Activated gamma-delta T cell treated with anti-CD3 and anti-CD28 coated beads, Interleukin-2, amount 50 U/mL, for 16 hours (primary cell): ENCODE measurements around the gene RNF20.
"Not testable (repeated sequence)": the region's sequence is repeated elsewhere in the genome, so short reads cannot be mapped to it uniquely, and the experiment has no call there.

Experiments
- DNase-seq: peaks from one replicate; pipeline ENCODE4 v3.0.0-alpha.2; 2020; ENCODE audit warnings: low read depth

Gene RNF20

DNA sequence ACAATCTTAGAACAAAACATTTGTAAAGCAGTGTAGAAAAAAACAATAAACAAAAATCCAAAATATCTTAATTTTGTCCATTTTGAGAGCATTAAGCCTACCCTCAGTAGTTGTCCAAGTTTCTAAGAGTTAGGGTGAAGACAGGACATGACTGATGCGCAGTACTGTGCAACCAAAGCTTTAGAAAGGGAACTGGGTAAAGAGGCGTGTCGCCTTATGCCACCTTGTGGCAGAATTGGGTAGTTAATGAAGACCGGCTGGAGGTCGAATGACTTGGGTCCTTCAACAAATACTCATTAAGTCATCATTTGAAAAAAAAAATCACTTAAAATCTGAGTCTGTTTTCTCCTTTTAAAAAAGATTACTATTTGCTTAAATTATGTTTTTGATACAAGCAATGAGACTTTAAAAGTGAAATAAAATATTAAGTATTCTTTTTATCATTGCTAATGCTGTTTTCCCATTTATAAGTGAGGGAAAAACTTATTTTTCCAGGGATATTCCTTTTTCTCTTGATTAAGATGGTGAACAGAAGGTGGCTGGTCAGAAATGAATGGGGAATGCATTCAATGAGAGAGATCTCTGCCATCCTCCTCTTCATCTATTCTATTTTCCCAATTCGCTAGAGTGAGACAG is 3.5 kb upstream of the RNF20 start:
- DNase-seq, result peak; percentile 49

DNA sequence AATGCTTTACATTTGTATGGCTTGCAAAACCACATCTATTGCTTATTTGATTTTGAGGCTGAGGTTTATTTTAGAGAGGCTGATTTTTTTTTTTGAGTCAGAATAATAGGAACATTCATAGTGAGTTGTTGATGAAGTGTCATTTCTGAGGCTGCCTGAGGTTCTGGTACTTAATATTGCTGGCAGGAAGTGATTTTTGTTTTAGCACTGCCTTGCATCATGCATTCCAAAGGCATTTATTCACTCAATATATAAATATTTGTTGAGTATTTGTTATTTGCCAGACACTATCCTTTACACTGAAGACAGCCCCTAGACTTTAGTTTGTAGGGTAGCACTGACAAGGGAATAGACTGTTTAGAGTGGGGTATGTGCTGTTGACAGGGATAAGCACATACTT is 2.7 kb downstream of the RNF20 start:
- no peak for DNase-seq

DNA sequence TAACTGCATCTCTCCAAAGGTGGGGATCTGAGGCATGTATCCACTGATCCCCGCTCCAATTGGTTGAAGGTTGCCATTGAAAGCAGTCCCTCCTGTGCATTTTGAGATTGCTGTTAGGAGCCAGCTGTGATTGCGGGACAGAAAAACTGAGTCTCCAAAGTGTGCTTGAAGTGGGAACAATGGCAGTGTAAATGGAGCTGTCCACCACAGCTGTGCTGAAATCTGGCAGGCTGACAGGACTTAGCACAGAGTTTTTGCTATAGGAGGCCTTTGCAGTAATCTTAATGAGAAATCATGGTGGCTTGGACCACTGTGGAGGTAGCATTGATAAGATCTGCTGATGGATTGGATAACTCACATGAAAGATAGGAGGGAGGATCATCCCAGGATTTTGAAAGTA is 3.3 kb downstream of the RNF20 start:
- no peak for DNase-seq

DNA sequence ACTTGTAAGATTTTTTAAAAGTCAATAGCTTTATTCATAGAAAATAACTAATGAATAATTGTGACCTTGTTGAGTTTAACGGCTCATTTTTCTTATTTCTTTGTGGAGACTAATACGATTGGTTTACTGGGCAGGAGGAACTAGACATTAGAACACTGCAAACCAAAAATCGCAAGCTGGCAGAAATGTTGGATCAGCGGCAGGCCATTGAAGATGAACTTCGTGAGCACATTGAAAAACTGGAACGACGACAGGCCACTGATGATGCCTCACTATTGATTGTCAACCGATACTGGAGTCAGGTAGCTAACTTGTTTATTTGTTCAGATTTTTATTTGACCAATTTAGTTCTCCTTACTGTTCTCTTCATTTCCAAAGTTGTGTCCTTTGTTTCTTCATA is 6.4 kb downstream of the RNF20 start:
- no peak for DNase-seq

DNA sequence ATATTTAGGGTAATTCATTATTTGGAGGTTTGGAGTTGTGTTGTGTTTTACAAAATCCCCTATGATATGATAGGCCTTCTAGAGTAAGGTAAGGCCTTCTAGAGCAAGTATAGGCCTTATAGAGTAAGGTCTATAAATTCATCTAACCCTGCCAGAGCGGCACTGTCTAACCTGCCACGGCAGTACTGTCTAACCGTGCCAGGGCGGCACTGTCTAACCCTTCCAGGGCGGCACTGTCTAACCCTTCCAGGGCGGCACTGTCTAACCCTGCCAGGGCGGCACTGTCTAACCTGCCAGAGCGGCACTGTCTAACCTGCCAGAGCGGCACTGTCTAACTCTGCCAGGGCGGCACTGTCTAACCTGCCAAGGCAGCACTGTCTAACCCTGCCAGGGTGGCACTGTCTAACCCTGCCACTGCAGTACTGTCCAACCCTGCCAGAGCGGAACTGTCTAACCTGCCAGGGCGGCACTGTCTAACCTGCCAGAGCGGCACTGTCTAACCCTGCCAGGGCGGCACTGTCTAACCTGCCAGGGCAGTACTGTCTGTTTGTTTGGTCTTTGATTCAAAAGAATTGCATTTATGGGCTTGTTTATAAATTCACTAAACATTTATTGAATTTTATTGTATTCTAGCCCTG is 9.6 kb downstream of the RNF20 start:
- DNase-seq, result no peak

DNA sequence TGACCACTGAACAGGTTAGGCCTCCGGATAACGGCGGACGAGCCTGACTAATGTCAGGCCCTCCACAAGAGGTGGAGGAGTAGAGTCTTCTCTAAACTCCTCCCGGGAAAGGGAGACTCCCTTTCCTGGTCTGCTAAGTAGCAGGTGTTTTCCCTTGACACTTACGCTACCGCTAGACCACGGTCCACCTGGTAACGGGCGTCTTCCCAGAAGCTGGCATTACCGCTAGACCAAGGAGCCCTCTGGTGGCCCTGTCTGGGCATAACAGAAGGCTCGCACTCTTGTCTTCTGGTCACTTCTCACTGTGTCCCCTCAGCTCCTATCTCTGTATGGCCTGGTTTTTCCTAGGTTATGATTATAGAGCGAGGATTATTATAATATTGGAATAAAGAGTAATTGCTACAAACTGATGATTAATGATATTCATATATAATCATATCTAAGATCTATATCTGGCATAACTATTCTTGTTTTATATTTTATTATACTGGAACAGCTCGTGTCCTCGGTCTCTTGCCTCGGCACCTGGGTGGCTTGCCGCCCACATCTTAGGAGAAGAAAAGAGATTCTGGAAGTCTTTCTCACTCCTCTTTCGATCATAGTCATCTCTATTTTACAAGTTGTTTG is 15.9 kb downstream of the RNF20 start:
- not testable (repeated sequence) for DNase-seq

DNA sequence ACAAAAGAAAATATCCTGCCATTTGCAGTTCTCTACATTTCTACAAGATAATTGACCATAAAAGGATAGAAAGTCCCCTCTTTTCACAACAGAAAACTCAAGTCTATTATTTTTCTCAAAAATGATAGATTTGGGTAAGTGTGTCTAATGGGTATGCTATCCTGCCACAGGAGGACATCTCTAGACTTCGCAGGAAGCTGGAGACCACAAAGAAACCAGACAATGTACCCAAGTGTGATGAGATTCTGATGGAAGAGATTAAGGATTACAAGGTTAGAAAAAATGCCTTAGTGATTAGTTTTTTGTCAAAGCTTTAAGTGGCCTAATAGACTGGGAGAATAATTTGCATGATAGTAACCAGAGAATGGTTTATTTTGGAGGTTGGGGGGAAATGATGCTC is 28.1 kb downstream of the RNF20 start:
- no peak for DNase-seq

DNA sequence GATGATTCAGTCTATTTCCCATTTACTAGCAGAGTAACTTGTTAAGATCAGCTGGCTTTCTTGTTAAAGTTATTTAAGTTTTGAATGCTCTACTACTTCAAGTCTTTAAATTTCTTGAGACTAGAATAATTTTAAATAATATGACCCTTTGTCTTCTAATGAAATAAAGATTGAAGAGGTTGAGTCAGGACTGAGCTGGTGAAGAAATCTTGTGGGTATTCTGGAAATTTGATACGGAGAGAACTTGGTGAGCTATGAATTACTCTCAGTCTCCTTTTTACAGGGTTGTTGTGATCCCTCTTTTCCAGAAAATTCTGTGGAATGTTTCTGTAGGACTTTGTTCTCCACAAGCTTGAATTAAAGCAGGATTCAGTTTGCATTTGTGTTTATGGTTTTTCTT is 29.3 kb downstream of the RNF20 start:
- no peak for DNase-seq

DNA sequence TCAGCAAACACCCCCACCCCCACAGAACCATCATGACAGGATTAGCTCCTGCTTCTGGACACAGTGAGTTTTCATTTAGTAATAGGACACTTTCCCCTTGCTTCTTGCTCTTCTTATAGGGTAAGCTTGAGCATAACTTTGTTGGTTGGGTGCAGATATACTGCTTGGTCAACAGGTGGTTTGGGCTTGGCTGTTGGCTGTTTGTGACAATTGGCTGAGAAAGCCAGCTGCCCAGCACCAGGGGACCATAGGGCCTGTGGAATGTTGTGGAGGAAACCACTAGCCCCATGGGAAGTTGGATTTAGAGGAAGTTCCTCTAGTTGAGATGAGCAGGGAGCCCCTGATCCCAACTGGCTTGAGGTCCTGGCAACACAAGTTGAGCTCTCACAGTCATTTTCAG is 30.6 kb downstream of the RNF20 start:
- no peak for DNase-seq

DNA sequence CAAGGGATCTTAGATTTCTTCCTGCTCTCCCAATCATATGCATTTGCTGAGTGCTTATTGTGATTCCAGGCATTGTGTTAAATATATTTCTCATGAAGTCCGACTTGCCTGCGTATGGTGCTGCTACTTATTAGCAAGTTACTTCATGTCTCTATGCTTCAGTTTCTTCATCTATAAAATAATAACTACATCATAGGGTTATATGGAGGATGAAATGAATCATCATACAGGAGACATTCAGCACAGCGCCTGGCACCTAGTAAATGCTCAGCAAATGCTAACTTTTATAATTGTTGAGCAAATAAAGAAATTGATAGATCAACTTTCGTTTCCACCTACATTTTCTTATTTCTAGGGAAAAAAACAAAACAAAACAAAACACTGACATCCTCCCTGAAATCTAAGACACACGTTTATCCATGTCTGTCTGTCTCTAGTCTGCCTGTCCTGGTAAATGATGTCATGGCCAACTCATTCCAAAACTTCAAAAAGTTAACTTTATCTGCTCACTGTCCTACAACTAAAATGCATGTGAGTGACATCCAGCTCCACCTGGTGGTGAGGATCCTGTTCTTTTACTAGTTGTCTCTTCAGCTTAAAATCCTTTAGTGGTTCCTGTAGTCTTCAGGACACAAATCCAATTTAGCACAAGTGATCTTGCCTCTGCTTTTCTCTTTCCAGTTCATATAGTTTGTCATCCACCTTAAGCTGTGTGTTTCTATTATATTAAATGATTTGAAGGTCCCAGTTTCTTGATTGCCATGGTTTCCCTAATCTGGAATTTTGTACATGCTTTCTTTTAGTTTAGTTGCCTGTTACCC is 33.5 kb downstream of the RNF20 start:
- DNase-seq, result no peak

DNA sequence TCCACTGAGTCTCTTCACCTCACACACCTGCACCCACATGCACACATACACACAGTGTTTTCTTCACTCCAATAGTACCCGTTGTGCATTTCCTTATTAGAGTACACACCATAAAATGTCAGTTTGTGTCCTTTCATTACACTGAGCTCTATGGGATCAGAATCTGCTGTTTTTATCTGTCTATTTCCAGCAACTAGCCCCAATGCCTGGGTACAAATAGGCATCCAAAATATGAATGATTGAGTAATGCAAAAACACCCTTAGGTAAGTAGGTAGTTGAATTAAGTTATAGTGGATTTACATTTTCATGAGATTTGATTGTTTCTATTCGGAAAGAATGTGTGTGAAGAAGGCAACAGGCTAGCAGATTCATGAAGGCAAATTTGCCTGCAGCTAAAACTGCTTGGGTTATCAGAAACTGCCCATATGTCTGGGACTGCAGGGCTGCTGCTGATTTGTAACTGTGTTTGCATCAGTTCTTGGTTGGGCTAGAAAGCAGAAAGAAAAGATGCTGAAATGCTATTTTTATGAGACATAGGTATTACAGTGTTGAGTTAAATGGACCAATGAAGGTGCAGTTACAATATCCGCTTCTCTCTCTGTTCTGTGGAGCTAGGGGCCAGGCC is 34.2 kb downstream of the RNF20 start:
- no peak for DNase-seq

DNA sequence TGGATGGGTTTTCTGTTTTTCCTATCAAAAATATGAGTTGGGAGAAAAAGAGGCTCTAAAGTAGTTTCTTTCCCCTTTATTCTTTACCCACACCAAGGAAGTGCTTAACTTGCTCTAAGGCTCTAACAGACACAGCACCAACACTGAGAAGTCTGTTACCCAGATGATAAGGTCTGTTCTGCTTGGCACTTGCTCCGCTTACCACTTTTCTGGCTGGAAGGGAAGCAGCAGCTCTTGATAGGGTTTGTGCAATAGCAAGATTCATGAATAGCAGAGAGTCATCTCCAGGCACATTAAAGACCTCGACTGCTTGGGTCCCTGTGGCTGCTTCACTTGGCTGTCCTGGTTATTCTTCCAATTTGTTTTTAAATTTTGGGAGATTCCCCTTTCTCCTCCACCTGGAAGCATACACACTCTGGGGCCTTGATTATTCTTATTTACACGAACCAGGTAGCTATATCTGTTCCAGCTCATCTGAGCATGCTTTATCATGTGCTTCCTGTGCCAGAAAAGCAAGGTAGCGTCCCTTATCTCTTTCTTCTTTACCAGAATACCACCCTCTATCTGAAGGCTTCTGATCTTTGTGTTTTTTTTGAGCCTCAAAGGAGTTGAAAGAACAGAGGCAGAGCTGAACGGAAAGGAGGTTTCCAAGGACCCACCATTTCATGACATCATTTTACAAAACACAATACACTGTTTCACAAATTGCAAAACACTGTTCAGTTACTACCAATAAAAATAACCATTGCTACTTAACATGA is 36.3 kb downstream of the RNF20 start:
- DNase-seq, result no peak

DNA sequence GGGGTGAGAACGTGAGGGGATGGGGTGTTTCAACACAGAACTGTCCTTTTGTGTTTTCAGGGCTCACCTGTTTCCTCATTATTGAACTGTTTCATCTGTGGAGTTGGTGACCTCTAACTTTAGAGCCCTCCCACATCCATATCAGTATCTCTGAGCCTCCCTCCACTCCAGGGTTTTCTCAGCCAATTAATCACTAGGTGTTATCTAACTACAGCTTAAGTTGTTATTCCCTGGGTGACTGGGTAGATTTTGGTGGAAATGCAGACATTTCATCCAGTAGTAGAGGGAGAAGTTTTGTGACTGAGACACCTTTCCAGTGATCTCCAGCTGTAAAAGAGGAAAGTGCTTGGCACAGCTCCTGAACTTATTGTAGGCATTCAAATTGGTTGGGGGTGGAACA is 37.5 kb downstream of the RNF20 start:
- no peak for DNase-seq

DNA sequence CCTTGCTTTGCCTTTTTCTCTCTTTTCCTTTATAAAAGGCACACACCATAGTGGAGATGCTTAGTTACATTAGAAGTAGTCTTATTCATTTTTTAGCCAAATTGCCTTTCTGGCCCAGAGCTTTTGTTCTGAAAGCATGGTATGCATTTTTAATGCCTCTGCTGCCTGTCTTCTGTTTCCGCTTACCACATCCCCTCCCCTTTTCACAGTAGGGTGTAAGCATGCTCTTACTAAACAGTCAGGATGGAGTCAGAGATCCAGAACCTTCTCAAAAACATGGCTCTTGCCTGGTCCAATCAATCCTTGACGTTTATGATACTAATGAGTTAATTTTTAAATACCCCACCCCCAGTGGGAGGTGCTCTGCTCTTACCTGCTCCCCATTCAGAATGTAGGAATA is 38.7 kb downstream of the RNF20 start:
- no peak for DNase-seq

DNA sequence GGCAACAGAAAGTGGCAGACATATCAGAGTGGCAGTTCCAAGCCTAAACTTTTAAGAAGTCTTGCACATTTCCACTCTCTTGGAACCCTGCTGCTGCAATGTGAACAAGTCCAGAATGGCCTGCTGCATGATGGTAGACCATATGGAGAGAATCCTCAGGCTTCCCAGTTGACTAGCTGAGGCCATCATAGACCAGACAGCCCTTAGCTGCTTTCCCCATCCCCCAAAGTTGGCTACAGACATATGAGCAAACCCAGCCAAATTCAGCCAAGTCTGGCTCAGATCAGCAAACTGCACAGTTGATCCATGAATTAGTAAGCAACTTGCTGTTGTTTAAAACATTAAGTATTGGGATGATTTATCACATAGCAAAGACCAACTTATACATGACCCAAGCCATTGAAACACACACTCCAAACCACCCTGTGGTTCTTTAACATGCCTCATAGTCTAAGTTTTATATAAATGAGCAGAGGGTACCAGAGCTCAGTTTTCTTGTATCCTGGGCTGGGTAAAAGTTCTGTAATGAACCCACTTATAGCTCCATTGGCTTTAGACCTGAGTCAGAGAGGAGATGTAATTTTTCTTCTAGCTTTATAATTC is 41.2 kb downstream of the RNF20 start:
- DNase-seq, result no peak

DNA sequence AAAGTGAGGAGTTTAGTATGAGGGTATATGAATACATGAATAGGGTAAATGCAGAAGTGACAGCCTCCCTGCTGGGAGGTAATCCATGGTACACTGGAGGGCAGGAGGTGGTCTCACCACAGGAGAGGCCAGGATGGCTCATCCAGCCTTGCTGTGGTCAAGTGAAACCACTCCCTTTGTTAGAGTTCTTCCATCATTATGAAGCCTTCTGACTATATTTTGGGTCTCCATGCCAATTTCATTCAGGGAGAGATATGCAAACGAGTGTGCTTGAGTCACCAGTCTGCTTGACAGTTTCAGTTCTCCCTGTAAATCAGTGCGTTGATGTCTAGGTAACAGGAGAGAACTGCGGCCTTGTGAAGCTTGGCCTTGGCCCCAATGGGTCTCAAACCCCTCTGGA is 44.7 kb downstream of the RNF20 start:
- DNase-seq, result no peak

DNA sequence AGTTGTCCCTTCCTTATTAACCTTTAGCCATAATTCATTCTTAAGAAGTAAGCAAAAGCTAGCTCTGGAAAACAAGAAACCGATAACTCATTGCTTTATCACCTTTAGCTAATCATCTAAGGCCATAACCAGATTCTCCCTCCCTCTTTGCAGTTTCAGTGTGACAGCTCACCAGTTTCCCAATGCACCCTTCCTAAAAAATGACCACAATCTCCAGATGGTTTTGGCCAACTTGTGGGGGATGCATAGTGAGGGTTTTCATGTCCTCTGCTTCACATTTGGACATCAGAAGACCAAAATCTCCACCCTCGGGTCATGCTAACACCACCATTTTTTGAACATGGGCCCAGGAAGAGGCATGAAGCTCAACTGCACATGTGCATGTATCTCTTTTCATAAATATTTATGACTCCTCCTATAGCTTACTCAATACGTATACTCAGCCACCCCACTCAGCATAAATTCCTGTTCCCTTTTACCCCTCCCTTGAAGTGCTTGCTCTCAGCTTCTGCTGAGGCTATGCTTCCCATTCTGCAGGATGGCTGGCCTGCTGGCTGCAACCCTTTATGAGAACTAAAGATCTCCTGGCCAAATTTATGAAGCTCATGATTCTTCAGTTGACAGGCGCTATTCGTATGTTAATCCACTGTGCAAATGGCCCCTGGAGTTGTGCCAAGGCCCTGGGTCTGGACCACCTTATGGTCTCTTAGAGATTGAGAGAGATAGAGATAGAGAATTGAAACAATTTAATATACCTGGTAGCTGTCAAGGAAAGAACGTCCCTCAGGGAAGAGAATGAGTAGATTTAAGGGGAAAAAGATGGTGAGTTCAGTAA is 46.3 kb downstream of the RNF20 start:
- DNase-seq, result no peak

DNA sequence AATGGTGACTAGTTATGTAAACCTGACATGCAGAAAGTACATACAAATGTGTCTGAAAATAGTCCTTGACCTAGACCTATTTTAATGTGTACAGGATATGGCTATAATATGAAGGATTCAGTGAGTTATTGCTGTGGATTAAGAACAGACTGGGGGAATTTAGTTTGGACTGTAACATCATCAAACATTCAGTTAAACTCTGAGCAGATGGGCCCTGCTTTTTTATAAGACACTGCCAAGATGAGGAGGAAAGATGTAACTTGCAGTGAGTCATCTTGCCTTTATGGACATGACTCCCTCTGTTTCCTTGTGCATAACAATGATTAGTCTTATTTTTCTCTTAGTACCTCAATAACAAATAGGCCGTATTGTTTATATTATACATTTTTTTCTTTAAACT is 48.9 kb downstream of the RNF20 start:
- no peak for DNase-seq

DNA sequence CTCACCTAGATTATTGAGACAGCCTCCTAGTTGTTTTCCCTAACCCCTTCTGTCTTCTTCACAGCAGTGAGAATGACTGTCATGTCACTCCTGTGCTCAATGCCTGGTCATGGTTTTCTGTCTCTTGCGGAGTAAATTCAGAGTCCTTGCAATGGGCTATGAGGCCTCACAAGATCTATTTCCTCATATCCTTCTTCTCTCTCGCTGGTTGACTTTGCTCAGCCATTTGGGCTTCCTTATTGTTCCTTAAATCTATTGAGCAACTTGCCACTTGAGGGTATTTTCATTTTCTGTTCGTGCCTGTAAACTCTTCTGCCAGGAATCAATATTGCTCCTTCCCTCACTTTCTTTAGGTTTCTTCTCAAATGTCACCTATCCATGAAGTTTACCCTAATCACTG is 52.1 kb downstream of the RNF20 start:
- no peak for DNase-seq

DNA sequence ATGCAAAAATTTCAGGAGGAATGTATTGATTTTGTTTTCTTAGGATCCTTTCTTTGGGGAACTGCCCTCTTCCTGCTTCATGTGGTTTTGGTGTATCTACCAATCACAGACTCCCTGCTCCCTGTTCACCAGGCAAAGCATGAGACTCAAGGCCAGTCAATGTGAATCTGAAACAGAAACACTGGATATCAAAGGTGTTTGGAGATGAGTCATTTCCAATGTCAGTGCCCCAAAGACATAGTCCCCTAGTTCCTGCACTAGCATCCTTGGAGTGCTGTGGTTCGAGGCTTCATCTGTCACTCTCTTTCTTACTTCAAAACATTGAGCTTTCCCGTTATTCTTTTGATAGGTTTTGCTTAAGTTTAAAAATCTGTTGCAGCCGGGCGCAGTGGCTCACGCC is 53.0 kb downstream of the RNF20 start:
- DNase-seq, result no peak
